AG04449 (cell line): ENCODE data around the gene ADAMTS15.

Experiments used
- CTCF ChIA-PET: fragments of 350-600 bp; formaldehyde crosslinking; extraction: SDS; loops from one replicate; lab custom pipeline; 2021; ENCODE audit warnings: antibody characterized with exemption; lab: Yijun Ruan, JAX
- POLR2A ChIA-PET: fragments of 400-600, 350-600 bp; formaldehyde crosslinking; extraction: SDS; loops from one replicate; lab custom pipeline; 2020; ENCODE audit warnings: antibody characterized with exemption, inconsistent platforms; lab: Yijun Ruan, JAX
- DNase-seq: peaks from one replicate; pipeline ENCODE4 v3.0.0-alpha.2; 2010; ENCODE audit warnings: low read depth, low spot score
- H3K4me3 ChIP-seq: 2 replicates; pipeline ENCODE4 v1.5.1; 2011; ENCODE audit warnings: low read depth, mild to moderate bottlenecking, control low read depth, low read length
- TF ChIP-seq, protein P1 (sequence below): IDR thresholded peaks from one replicate; pipeline ENCODE4 v1.5.1; 2011; ENCODE audit warnings: mild to moderate bottlenecking, moderate library complexity, low read length, control low read depth, inconsistent platforms; ENCODE audit not compliant: insufficient read depth; ENCODE audit errors: missing control alignments

Gene ADAMTS15

DNA sequence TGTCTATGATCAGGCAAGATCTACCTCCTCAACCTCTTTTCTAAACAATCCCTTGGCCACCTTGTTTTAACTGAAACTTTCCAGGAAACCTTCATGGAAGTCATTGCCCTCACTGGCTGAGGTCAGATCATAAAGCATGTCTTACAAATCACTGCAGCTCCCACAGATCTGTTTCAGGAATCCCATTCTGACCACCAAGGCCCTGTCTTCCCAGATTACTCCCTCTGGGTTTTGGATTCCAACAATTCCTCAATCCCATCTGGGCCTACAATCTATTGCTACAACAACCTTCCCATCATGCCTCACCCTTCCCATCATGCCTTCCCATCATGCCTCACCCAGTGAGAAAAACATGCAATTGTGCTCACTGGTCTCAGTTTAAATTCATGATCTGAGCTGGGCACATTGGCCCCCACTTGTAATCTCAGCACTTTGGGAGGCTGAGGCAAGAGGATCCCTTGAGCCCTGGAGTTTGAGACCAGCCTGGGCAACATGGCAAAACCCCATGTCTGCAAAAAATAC, 15.9 kb downstream of the ADAMTS15 start:
- ChIA-PET POLR2A (no interaction called here), CTCF (interaction anchor here (0.9 to 1.3 kb wide), 2 partner anchors 33 to 398 kb away, joined by 3 to 4 read pairs; no protein-coding TSS in a partner anchor)
- no peak for DNase-seq
- TF ChIP-seq, protein P1, sequence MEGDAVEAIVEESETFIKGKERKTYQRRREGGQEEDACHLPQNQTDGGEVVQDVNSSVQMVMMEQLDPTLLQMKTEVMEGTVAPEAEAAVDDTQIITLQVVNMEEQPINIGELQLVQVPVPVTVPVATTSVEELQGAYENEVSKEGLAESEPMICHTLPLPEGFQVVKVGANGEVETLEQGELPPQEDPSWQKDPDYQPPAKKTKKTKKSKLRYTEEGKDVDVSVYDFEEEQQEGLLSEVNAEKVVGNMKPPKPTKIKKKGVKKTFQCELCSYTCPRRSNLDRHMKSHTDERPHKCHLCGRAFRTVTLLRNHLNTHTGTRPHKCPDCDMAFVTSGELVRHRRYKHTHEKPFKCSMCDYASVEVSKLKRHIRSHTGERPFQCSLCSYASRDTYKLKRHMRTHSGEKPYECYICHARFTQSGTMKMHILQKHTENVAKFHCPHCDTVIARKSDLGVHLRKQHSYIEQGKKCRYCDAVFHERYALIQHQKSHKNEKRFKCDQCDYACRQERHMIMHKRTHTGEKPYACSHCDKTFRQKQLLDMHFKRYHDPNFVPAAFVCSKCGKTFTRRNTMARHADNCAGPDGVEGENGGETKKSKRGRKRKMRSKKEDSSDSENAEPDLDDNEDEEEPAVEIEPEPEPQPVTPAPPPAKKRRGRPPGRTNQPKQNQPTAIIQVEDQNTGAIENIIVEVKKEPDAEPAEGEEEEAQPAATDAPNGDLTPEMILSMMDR = no peak
- H3K4me3 ChIP-seq = no peak overlapping the region

DNA sequence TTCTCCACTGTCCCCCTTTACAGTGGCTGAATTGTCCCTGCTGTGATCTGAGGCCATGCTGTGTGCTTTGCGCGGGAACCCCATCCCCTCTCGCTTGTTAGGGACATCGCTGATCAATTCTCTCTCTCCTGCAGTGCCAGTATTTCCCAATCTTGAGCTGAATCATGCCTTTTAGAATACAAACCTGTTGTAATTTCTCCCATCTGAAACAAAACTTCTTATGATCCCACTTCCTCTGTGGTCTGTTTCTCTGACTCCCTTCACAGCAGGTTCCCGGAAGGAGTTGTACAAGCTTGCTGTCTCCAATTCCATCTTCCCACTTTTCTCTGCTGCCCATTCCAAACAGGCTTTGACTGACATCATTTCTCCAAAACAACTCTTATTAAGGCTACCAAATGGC, 16.8 kb downstream of the ADAMTS15 start:
- ChIA-PET CTCF (interaction anchor here (0.9 to 1.7 kb wide), 3 partner anchors 14 to 397 kb away, joined by 3 to 5 read pairs (median 4); no protein-coding TSS in a partner anchor), POLR2A (no interaction called here)
- TF ChIP-seq, protein P1 = no peak
- no peak overlapping the region for H3K4me3 ChIP-seq
- no peak for DNase-seq

DNA sequence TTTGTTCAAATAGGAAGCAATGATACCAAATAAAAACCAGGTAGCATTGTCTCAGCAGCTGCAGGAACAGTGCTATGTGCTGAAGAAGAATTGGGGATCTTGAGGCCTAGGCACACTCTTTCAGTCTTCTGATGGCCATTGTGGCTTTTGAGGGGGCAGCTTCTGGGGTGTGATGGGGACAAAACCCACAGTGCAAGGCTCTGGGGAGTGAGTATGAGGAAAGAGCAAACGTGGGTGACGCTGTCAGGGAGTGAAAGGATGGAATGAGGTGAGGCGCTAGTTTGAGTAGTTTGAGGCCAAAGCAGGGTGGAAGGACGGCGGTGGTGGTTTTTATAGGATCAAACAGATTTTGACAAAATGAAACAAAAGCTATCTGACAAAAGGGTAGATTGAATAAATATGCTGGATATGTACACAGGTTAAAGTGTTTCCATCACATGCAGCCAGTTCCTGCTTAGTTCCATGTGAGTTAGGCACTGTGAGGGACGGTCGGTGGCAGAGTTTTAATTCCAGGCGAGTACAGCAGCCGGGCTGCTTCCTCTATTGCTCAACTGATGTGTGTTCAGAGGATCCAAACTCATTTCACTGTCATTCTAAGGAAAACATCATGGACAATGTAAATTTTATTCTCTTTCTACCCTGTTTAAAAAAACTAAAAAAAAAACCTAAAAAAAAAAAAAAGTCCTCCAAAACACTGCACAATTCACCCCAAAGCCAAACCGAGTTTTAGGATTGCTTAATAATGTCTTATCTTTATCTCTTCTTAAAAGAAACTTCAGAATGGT, 18.9 kb downstream of the ADAMTS15 start:
- TF ChIP-seq, protein P1 = no peak
- ChIA-PET CTCF (interaction anchor here (1.0 kb wide), 1 partner anchor 11 kb away, joined by 3 read pairs; no protein-coding TSS in a partner anchor), POLR2A (interaction anchor here (0.5 kb wide), 1 partner anchor 168 kb away, joined by 3 read pairs; no protein-coding TSS in a partner anchor)
- DNase-seq = no peak
- no peak overlapping the region for H3K4me3 ChIP-seq

DNA sequence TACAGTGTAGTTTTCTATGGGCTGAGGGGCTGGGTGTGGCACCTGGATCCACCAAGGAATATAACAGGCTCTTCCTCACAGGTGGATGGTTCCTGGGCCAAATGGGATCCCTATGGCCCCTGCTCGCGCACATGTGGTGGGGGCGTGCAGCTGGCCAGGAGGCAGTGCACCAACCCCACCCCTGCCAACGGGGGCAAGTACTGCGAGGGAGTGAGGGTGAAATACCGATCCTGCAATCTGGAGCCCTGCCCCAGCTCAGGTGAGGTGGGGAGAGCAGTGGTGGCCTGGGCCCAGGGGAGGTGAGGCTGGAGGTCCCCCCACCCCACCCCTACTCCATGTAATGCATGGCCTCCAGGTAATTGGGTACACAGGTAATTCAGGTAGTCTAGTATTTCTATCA, 20.7 kb downstream of the ADAMTS15 start:
- H3K4me3 ChIP-seq = no peak overlapping the region
- POLR2A ChIA-PET = no interaction called here
- CTCF ChIA-PET = no interaction called here
- TF ChIP-seq, protein P1 = no peak
- DNase-seq = no peak

DNA sequence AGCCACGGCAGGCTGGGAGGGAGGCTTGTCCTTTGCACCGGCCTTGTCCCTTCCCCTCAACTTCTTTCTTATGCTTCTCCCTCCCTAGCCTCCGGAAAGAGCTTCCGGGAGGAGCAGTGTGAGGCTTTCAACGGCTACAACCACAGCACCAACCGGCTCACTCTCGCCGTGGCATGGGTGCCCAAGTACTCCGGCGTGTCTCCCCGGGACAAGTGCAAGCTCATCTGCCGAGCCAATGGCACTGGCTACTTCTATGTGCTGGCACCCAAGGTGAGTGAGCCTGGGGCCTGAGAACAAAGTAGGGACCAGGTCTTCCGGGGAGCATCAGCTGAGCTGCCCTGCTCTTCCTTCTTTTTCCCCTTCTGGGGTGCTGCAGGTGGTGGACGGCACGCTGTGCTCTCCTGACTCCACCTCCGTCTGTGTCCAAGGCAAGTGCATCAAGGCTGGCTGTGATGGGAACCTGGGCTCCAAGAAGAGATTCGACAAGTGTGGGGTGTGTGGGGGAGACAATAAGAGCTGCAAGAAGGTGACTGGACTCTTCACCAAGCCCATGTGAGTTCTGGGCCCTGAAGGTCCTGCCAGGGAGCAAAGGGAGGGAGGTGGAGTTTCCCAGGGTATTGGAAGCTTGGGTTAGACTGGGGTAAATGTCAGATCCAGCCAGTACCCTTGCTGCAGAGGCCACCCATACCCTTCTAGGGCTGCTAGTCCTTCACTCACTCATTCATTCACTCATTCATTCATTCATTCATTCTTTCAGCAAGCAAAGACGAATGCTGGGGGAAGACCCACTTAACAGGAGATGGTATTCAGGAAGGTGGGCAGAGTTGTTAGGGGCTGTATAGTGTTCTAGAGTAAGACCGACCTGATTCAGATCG, 22.6 kb downstream of the ADAMTS15 start:
- no peak overlapping the region for H3K4me3 ChIP-seq
- CTCF ChIA-PET = interaction anchor here (1.5 kb wide), 1 partner anchor 391 kb away, joined by 7 read pairs; no protein-coding TSS in a partner anchor
- TF ChIP-seq, protein P1 = no peak
- POLR2A ChIA-PET = no interaction called here
- no peak for DNase-seq
